Chondrocyte (in vitro differentiated cells): Measurements from ENCODE around the gene ROPN1B. TPM values are rescaled to one million over a fixed set of nuclear protein-coding genes. Genes with fewer than 3 reads are reported as not detected.
"Not testable (repeated sequence)": the region's sequence is repeated elsewhere in the genome, so short reads cannot be mapped to it uniquely, and the experiment has no call there.

ENCODE experiments used
- DNase-seq: peaks from one replicate; pipeline ENCODE4 v3.0.0; 2021; ENCODE audit warnings: mixed read lengths, low spot score
- H3K27ac Mint-ChIP-seq: one replicate; pipeline ENCODE4 v1.8.0; 2021; ENCODE audit warnings: mild to moderate bottlenecking, moderate library complexity, mixed read lengths; ENCODE audit not compliant: unreplicated experiment
- H3K27me3 Mint-ChIP-seq: 2 replicates; pipeline ENCODE4 v1.8.0; 2021; ENCODE audit warnings: low read depth, mixed read lengths
- H3K36me3 Mint-ChIP-seq: 2 replicates; pipeline ENCODE4 v1.8.0; 2021; ENCODE audit warnings: low read depth, mixed read lengths
- H3K4me1 Mint-ChIP-seq: 2 replicates; pipeline ENCODE4 v1.8.0; 2021; ENCODE audit warnings: low read depth, mild to moderate bottlenecking, mixed read lengths
- H3K4me3 Mint-ChIP-seq: one replicate; pipeline ENCODE4 v1.8.0; 2021; ENCODE audit warnings: mild to moderate bottlenecking, moderate library complexity, mixed read lengths; ENCODE audit not compliant: unreplicated experiment
- H3K9me3 Mint-ChIP-seq: 2 replicates; pipeline ENCODE4 v1.8.0; 2021; ENCODE audit warnings: low read depth, mixed read lengths
- CTCF ChIP-seq: fragments of 200-600 bp; sonication (generic); IDR thresholded peaks from 2 replicates; pipeline ENCODE4 v1.5.0; 2021; ENCODE audit warnings: antibody characterized with exemption, mild to moderate bottlenecking, moderate library complexity
- long read RNA-seq: library from polyadenylated mRNA; stranded (forward); transcript quantifications from one replicate; pipeline ENCODE4 v2.0.0, GENCODE V29; 2021
- total RNA-seq: library from RNA; stranded (reverse); gene quantifications from 3 replicates; pipeline ENCODE4 v1.2.1, GENCODE V29; 2021

Gene ROPN1B
- total RNA-seq = 0.10 TPM in 1 of 3 replicates, not detected in the others
- long read RNA-seq = 0 reads

- H3K4me3 Mint-ChIP-seq = peak within 1 kb of the TSS; percentile 59
- not testable (repeated sequence) for H3K27ac Mint-ChIP-seq, H3K36me3 Mint-ChIP-seq, H3K9me3 Mint-ChIP-seq, H3K4me1 Mint-ChIP-seq, DNase-seq
- peaks cover 13% of the 10 kb centered on the region for H3K27me3 Mint-ChIP-seq
These were observed at the start of gene ROPN1B for GRCh38 chr3:125968701-125969592. Gene ROPN1B, plus strand, starts transcription at chr3:125969178. Its CDS starts 2,877 bp downstream, at chr3:125972055.

- H3K4me1 Mint-ChIP-seq, H3K27me3 Mint-ChIP-seq, DNase-seq, H3K36me3 Mint-ChIP-seq, H3K27ac Mint-ChIP-seq, H3K4me3 Mint-ChIP-seq, H3K9me3 Mint-ChIP-seq: not testable (repeated sequence)
These were observed 48.8 kb upstream of the ROPN1B start for GRCh38 chr3:125920191-125920590.

- not testable (repeated sequence) for H3K27ac Mint-ChIP-seq, H3K27me3 Mint-ChIP-seq, H3K9me3 Mint-ChIP-seq, H3K4me3 Mint-ChIP-seq, H3K4me1 Mint-ChIP-seq, DNase-seq, H3K36me3 Mint-ChIP-seq
These were observed 48.2 kb upstream of the ROPN1B start for GRCh38 chr3:125920751-125921279.

GRCh38 chr3:125921712-125922111 lies 47.3 kb upstream of the ROPN1B start:
- not testable (repeated sequence) for H3K36me3 Mint-ChIP-seq, H3K4me3 Mint-ChIP-seq, DNase-seq

GRCh38 chr3:125923324-125924115 lies 45.5 kb upstream of the ROPN1B start:
- H3K27me3 Mint-ChIP-seq, H3K4me1 Mint-ChIP-seq, H3K4me3 Mint-ChIP-seq, H3K36me3 Mint-ChIP-seq, H3K9me3 Mint-ChIP-seq, DNase-seq, H3K27ac Mint-ChIP-seq: not testable (repeated sequence)

More at GRCh38 chr3:125921712-125922111, 47.3 kb upstream of the ROPN1B start:
- peak; percentile 81 for TF ChIP-seq CTCF
- not testable (repeated sequence) for H3K27me3 Mint-ChIP-seq, H3K27ac Mint-ChIP-seq, H3K4me1 Mint-ChIP-seq, H3K9me3 Mint-ChIP-seq

- H3K9me3 Mint-ChIP-seq, H3K4me3 Mint-ChIP-seq, DNase-seq, H3K36me3 Mint-ChIP-seq, H3K27ac Mint-ChIP-seq, H3K4me1 Mint-ChIP-seq, H3K27me3 Mint-ChIP-seq: not testable (repeated sequence)
These were observed 44.7 kb upstream of the ROPN1B start for GRCh38 chr3:125924276-125924675.

- H3K36me3 Mint-ChIP-seq, H3K27me3 Mint-ChIP-seq, H3K9me3 Mint-ChIP-seq, H3K4me1 Mint-ChIP-seq, H3K4me3 Mint-ChIP-seq, DNase-seq, H3K27ac Mint-ChIP-seq: not testable (repeated sequence)
These were observed 43.3 kb upstream of the ROPN1B start for GRCh38 chr3:125925727-125926126.
